Activated CD4-positive, alpha-beta T cell treated with anti-CD3 and anti-CD28 coated beads for 4 hours (primary cell): ENCODE data around the gene AMFR.

ENCODE experiments used
- DNase-seq, 2 donors: peaks; one replicate each; pipeline ENCODE4 v3.0.0-alpha.2; 2020

AMFR gene

GRCh38 chr16:56345406-56346050 lies 79.8 kb downstream of the AMFR start:
- DNase-seq = no peak

- DNase-seq = no peak
These were observed 80.6 kb downstream of the AMFR start for GRCh38 chr16:56344518-56345405.

- DNase-seq = no peak
These were observed 81.5 kb downstream of the AMFR start for GRCh38 chr16:56343661-56344517.

DNA sequence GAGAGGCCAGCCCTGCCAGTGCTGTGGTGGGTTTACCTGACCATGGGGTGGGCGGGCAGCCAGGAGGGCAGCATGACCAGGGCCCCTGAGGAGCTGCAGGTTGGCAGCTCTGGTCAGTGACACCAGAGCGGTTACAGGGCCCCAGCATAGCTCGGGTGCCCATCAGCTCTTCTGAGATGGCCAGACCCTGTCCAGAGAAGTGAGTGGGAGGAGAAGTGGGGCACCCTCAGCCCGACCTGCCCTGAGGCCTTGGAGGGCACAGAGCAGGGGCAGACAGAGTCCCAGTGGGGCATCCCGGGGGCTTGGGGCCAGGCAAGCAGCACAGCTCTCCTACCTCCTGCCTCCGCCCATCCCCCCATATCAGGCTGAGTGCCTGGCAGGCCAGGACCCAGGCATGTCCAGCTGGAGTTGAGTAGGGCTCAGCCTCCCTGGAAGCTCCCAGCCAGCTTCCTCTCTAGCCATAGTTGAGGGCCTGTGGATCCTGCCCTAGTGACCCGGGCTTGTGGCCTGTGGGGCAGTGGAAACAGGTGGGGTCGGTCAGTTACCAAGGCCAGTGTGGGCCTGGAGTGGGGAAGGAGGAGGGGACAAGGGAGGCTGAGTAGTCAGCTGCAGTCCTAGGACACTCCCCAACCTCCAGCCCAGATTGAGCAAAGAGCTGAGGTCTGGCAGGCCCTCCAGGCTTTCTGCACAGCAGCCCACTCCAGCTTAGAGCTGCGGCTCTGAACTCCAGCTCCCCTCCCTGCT lies 83.5 kb downstream of the AMFR start:
- DNase-seq = no peak

- DNase-seq = no peak
These were observed 84.4 kb downstream of the AMFR start for GRCh38 chr16:56340864-56341365.

GRCh38 chr16:56340416-56340815 lies 84.9 kb downstream of the AMFR start:
- no peak for DNase-seq

DNA sequence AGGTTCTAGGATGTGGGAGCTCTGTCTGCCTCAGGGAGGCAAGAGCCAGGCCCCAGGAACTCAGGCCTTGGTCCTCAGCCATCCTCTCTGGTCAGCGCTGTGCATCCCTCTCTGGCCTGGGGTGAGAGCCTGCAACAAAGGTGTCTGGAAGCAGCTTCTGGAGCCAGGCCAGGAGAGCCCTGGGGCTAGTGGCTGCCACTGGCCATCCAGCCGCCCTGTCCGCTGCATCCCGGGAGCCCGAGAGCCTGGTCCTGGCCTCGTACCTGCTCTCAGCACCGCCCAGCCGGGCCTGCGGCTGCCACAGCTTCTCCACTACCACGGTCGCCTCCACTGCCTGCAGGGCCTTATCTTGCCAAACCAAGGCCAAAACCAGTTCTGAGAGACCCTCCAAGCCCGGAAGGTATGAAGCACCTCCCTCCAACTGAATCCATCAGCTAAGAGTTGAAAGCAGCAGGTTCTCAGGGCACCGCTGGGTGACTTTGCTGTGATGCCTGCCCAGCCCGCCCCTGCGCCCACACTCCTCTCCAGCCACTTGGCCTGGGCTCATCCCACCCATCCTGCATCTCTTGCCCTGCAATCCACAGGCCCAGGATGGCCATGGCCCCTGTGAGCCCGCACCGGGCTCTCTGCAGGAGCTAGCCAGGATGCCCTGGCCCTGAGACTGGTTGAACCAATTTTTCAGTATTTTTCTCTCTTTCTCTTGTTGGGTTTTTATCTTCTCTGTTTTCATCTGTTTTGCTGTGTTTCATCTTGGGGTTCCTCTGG lies 85.7 kb downstream of the AMFR start:
- no peak for DNase-seq

DNA sequence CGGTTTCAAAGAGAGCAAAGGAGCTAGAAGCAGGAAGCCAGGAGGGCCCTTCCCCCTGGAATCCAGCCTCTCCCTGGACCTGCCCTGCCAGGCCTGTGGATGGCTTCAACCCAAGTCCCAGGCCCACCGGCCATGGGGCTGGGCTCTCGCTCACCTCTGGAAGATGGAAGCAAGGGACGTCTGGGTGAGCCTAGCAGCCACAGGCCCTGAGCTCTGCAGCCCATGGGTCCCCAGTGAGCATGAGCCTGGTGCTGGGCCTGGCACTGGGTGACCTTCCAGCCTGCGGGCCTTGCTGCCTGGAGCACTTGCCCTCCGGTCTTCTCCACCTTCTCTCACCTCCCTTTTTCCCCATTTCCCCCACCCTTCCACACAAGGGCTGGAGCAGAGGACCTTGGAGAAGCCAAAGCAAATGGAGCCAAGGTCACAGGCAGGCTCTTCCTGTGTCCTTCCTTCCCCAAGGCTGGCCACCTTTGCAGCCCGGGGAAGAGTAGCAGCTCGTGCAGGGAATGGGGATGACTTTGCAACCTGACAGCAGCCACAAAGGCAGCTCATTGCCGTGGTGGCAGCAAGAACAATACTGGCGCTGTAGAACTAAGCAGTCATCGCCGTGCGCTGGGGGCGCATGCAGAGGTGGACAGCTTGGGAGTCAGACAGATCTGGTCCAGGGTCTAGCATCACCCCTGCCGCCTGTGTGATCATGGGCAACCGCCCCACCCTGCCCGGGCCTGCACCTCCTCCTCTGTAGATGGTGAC lies 86.6 kb downstream of the AMFR start:
- no peak for DNase-seq

- no peak for DNase-seq
These were observed 87.5 kb downstream of the AMFR start for GRCh38 chr16:56337858-56338325.

- DNase-seq = no peak
These were observed 88.1 kb downstream of the AMFR start for GRCh38 chr16:56337131-56337857.

- no peak for DNase-seq
These were observed 88.6 kb downstream of the AMFR start for GRCh38 chr16:56336711-56337110.

GRCh38 chr16:56336071-56336688 lies 89.2 kb downstream of the AMFR start:
- DNase-seq = no peak

DNA sequence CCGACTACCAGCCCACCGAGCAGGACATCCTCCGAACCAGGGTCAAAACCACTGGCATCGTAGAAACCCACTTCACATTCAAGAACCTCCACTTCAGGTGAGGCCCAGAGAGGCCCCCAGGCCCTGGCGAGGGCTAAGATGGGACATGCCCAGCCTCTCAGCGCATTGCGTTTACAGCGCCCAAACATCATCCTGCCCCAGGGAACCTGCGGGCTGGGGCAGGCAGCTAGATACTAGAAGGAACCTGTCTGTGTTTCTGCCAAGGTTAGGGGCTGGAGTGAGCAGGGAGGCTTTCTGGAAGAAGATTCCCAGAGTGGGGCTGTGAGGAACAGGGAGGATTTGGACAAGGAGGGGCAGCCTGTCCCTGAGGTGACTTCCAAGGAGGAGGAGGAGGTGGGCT lies 90.6 kb downstream of the AMFR start:
- no peak for DNase-seq

DNA sequence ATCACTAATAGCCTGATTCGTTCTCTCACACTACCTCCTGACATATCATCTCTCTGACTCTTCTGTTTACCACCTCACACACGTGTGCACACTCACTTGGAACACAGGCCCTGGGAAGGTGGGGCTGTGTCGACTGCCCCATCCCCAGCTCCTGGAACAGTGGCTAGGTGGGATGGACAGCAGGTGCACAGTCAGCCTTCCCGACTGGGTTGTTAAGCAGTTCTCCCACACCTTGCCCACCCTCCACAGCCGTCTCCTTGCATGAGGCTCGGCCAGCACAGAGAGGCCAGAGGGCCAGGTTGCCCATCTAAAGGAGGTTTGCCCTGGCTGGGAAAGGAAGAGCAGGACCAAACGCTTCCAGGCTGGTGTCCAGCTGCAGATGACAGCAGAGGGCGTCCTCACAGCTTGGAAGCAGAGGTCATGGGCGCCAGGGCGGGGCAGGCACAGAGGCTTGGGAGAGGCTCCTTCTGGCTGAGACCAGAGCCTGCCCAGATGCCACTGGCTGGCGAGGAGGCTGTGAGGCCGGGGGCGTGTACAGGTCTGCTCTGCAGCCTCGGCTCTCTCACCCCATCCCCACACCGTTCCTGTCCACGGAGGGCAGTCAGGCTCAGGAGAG lies 92.8 kb downstream of the AMFR start:
- DNase-seq = no peak

- DNase-seq = no peak
These were observed 93.4 kb downstream of the AMFR start for GRCh38 chr16:56331915-56332314.

- DNase-seq = no peak
These were observed 93.9 kb downstream of the AMFR start for GRCh38 chr16:56331399-56331798.

GRCh38 chr16:56330476-56330875 lies 94.9 kb downstream of the AMFR start:
- DNase-seq = no peak

- no peak for DNase-seq
These were observed 95.5 kb downstream of the AMFR start for GRCh38 chr16:56329887-56330286.
